WERI-Rb-1 (cell line): ENCODE measurements around the gene ADCYAP1R1.

Experiments
- DNase-seq: peaks from one replicate; pipeline ENCODE4 v3.0.0-alpha.2; 2020
- H3K27ac ChIP-seq: fragments of 250-450 bp; sonication (Bioruptor Pico); 2 replicates; pipeline ENCODE4 v1.5.1; 2020; ENCODE audit warnings: mild to moderate bottlenecking, moderate library complexity
- H3K27me3 ChIP-seq: fragments of 250-450 bp; sonication (Bioruptor Pico); 2 replicates; pipeline ENCODE4 v1.5.1; 2021; ENCODE audit warnings: mild to moderate bottlenecking, low read depth, moderate library complexity; ENCODE audit not compliant: insufficient read depth, severe bottlenecking
- H3K36me3 ChIP-seq: fragments of 250-450 bp; sonication (Bioruptor Pico); 2 replicates; pipeline ENCODE4 v1.5.1; 2020; ENCODE audit warnings: mild to moderate bottlenecking, moderate library complexity
- H3K4me3 ChIP-seq: 2 replicates; pipeline ENCODE4 v1.5.1; 2011; ENCODE audit warnings: low read depth, mild to moderate bottlenecking, control low read depth, low read length
- H3K9me3 ChIP-seq: fragments of 250-450 bp; sonication (Bioruptor Pico); 2 replicates; pipeline ENCODE4 v1.5.1; 2021; ENCODE audit warnings: mild to moderate bottlenecking, moderate library complexity; ENCODE audit not compliant: severe bottlenecking
- CTCF ChIP-seq: IDR thresholded peaks from 2 replicates; pipeline ENCODE4 v1.5.1; 2011; ENCODE audit warnings: low read depth, mild to moderate bottlenecking, control low read depth, inconsistent platforms, low read length

Gene ADCYAP1R1

GRCh38 chr7:31051598-31052486, at the start of gene ADCYAP1R1:
ADCYAP1R1 (plus strand) TSS chr7:31052308; CDS start chr7:31063265, 10,957 bp downstream.
- no peaks in the 10 kb centered on the region for H3K36me3 ChIP-seq
- no peak within 1 kb of the TSS for H3K27ac ChIP-seq
- H3K9me3 ChIP-seq = no peaks in the 10 kb centered on the region
- peak; percentile 33; the same call in 1 of the 2 replicates for TF ChIP-seq CTCF
- DNase-seq = peak; percentile 56
- H3K27me3 ChIP-seq = peaks cover 7% of the 10 kb centered on the region
- H3K4me3 ChIP-seq = peak within 1 kb of the TSS; percentile 44

- Histone ChIP-seq H3K27me3 (no peaks in the 10 kb centered on the region), H3K27ac (no peak overlapping the region), H3K36me3 (no peaks in the 10 kb centered on the region), H3K4me3 (no peak overlapping the region), H3K9me3 (no peaks in the 10 kb centered on the region)
- TF ChIP-seq CTCF = no peak
- DNase-seq = no peak
Observed at GRCh38 chr7:31003097-31003496, 49.0 kb upstream of the ADCYAP1R1 start.

GRCh38 chr7:31003721-31004120, 48.4 kb upstream of the ADCYAP1R1 start:
- Histone ChIP-seq H3K9me3 (no peaks in the 10 kb centered on the region), H3K36me3 (no peaks in the 10 kb centered on the region), H3K27ac (no peak overlapping the region), H3K27me3 (no peaks in the 10 kb centered on the region), H3K4me3 (no peak overlapping the region)
- no peak for DNase-seq
- TF ChIP-seq CTCF = no peak

- H3K4me3 ChIP-seq = no peak overlapping the region
- TF ChIP-seq CTCF = no peak
- H3K27me3 ChIP-seq = no peaks in the 10 kb centered on the region
- no peak overlapping the region for H3K27ac ChIP-seq
- no peak for DNase-seq
- H3K9me3 ChIP-seq = no peaks in the 10 kb centered on the region
- H3K36me3 ChIP-seq = no peaks in the 10 kb centered on the region
Observed at GRCh38 chr7:31004393-31004792, 47.7 kb upstream of the ADCYAP1R1 start.

GRCh38 chr7:31006857-31007256, 45.3 kb upstream of the ADCYAP1R1 start:
- Histone ChIP-seq H3K27ac (no peak overlapping the region), H3K4me3 (no peak overlapping the region), H3K36me3 (no peaks in the 10 kb centered on the region), H3K9me3 (no peaks in the 10 kb centered on the region), H3K27me3 (no peaks in the 10 kb centered on the region)
- TF ChIP-seq CTCF = no peak
- DNase-seq = no peak
